Ecto neural progenitor cell (in vitro differentiated cells): ENCODE data around the gene PCBP3.
A peak's percentile ranks its signal among the peaks of the same experiment; 100 is the strongest.
"Not testable (repeated sequence)": the region's sequence is repeated elsewhere in the genome, so short reads cannot be mapped to it uniquely, and the experiment has no call there.

Experiments
- DNase-seq: peaks from one replicate; pipeline ENCODE4 v3.0.0-alpha.2; 2018; ENCODE audit warnings: low spot score

Gene PCBP3

GRCh38 chr21:45875881-45876280 is 232.4 kb downstream of the PCBP3 start:
- no peak for DNase-seq

GRCh38 chr21:45876381-45877170 is 233.1 kb downstream of the PCBP3 start:
- DNase-seq, result no peak

- DNase-seq, result no peak
These were observed 233.6 kb downstream of the PCBP3 start for GRCh38 chr21:45877171-45877438.

- DNase-seq, result no peak
These were observed 234.4 kb downstream of the PCBP3 start for GRCh38 chr21:45877821-45878469.

GRCh38 chr21:45880097-45881068 is 236.9 kb downstream of the PCBP3 start:
- DNase-seq, result peak; percentile 81

GRCh38 chr21:45882645-45883044 is 239.1 kb downstream of the PCBP3 start:
- no peak for DNase-seq

GRCh38 chr21:45883090-45883489 is 239.6 kb downstream of the PCBP3 start:
- no peak for DNase-seq

GRCh38 chr21:45885597-45885929 is 242.0 kb downstream of the PCBP3 start:
- no peak for DNase-seq

- DNase-seq, result not testable (repeated sequence)
These were observed 242.5 kb downstream of the PCBP3 start for GRCh38 chr21:45885930-45886601.

- no peak for DNase-seq
These were observed 243.1 kb downstream of the PCBP3 start for GRCh38 chr21:45886610-45887026.

GRCh38 chr21:45887120-45887611 is 243.6 kb downstream of the PCBP3 start:
- no peak for DNase-seq

GRCh38 chr21:45887788-45888187 is 244.3 kb downstream of the PCBP3 start:
- no peak for DNase-seq

GRCh38 chr21:45888386-45889009 is 245.0 kb downstream of the PCBP3 start:
- DNase-seq, result no peak

- DNase-seq, result no peak
These were observed 245.7 kb downstream of the PCBP3 start for GRCh38 chr21:45889256-45889655.

GRCh38 chr21:45889961-45890360 is 246.4 kb downstream of the PCBP3 start:
- no peak for DNase-seq

GRCh38 chr21:45891388-45892155 is 248.0 kb downstream of the PCBP3 start:
- no peak for DNase-seq

GRCh38 chr21:45892156-45892915 is 248.8 kb downstream of the PCBP3 start:
- no peak for DNase-seq

- no peak for DNase-seq
These were observed 249.6 kb downstream of the PCBP3 start for GRCh38 chr21:45892916-45893739.
